ENCODE results near the gene VDAC2.

- no peak for TF ChIP-seq CTCF (IDR thresholded peaks at IDR 0.05)
- no peak for TF ChIP-seq POLR2A (IDR thresholded peaks at IDR 0.05)
Observed at GRCh38 chr10:75220274-75220673, 9.7 kb downstream of the VDAC2 start.

Data from esophagus squamous epithelium (tissue), 4 donors.